ENCODE results near the gene NAA38.

The NAA38 gene

GRCh38 chr17:7851438-7852261, 5.7 kb downstream of the NAA38 start:
- peak; percentile 90 for DNase-seq

- DNase-seq: no peak
Observed at GRCh38 chr17:7850701-7851437, 6.5 kb downstream of the NAA38 start.

GRCh38 chr17:7849751-7850504, 7.4 kb downstream of the NAA38 start:
- DNase-seq: no peak

GRCh38 chr17:7849130-7849750, 8.1 kb downstream of the NAA38 start:
- DNase-seq: no peak

- DNase-seq: no peak
Observed at GRCh38 chr17:7848739-7849129, 8.6 kb downstream of the NAA38 start.

GRCh38 chr17:7848131-7848579, 9.2 kb downstream of the NAA38 start:
- DNase-seq: no peak

GRCh38 chr17:7846765-7847661, 10.3 kb downstream of the NAA38 start:
- no peak for DNase-seq

- DNase-seq: no peak
Observed at GRCh38 chr17:7846063-7846735, 11.2 kb downstream of the NAA38 start.

- no peak for DNase-seq
Observed at GRCh38 chr17:7845359-7846062, 11.8 kb downstream of the NAA38 start.

GRCh38 chr17:7844292-7845154, 12.8 kb downstream of the NAA38 start:
- peak; percentile 93 for DNase-seq

GRCh38 chr17:7843536-7844291, 13.6 kb downstream of the NAA38 start:
- peak; percentile 86 for DNase-seq

GRCh38 chr17:7843257-7843535, 14.2 kb downstream of the NAA38 start:
- no peak for DNase-seq

GRCh38 chr17:7842380-7843256, 14.7 kb downstream of the NAA38 start:
- peak; percentile 81 for DNase-seq

- DNase-seq: peak; percentile 94
Observed at GRCh38 chr17:7841915-7842379, 15.4 kb downstream of the NAA38 start.

- peak; percentile 91 for DNase-seq
Observed at GRCh38 chr17:7841396-7841914, 15.9 kb downstream of the NAA38 start.

GRCh38 chr17:7840875-7841274, 16.5 kb downstream of the NAA38 start:
- DNase-seq: no peak

GRCh38 chr17:7840441-7840840, 16.9 kb downstream of the NAA38 start:
- no peak for DNase-seq

GRCh38 chr17:7839876-7840261, 17.5 kb downstream of the NAA38 start:
- DNase-seq: no peak

Data from left hindlimb (tissue), 1 donor.